Activated CD8-positive, alpha-beta memory T cell treated with anti-CD3 and anti-CD28 coated beads, Interleukin-2, amount 50 U/mL, for 24 hours (primary cell): ENCODE data around the gene MISP.

Source experiments
- DNase-seq: peaks from one replicate; pipeline ENCODE4 v3.0.0-alpha.2; 2020; ENCODE audit errors: extremely low read depth

Gene MISP

GRCh38 chr19:772730-773436, 22.0 kb downstream of the MISP start:
- DNase-seq = no peak

- no peak for DNase-seq
Measured at GRCh38 chr19:776549-776948, 25.6 kb downstream of the MISP start.

GRCh38 chr19:778910-779653, 28.2 kb downstream of the MISP start:
- no peak for DNase-seq

- no peak for DNase-seq
Measured at GRCh38 chr19:780935-781334, 30.0 kb downstream of the MISP start.

- no peak for DNase-seq
Measured at GRCh38 chr19:781800-782184, 30.9 kb downstream of the MISP start.

GRCh38 chr19:782185-782877, 31.4 kb downstream of the MISP start:
- no peak for DNase-seq

- no peak for DNase-seq
Measured at GRCh38 chr19:782878-783668, 32.2 kb downstream of the MISP start.

- no peak for DNase-seq
Measured at GRCh38 chr19:784541-784940, 33.6 kb downstream of the MISP start.

- DNase-seq = no peak
Measured at GRCh38 chr19:787536-787935, 36.6 kb downstream of the MISP start.

GRCh38 chr19:788686-788982, 37.7 kb downstream of the MISP start:
- DNase-seq = no peak

GRCh38 chr19:788983-789700, 38.2 kb downstream of the MISP start:
- DNase-seq = no peak

GRCh38 chr19:789701-790060, 38.8 kb downstream of the MISP start:
- DNase-seq = no peak

- DNase-seq = no peak
Measured at GRCh38 chr19:791007-791566, 40.2 kb downstream of the MISP start.

- no peak for DNase-seq
Measured at GRCh38 chr19:791567-792305, 40.8 kb downstream of the MISP start.

GRCh38 chr19:792306-792885, 41.5 kb downstream of the MISP start:
- DNase-seq = no peak

- DNase-seq = no peak
Measured at GRCh38 chr19:793806-794205, 42.9 kb downstream of the MISP start.

- no peak for DNase-seq
Measured at GRCh38 chr19:795073-795611, 44.2 kb downstream of the MISP start.

- DNase-seq = no peak
Measured at GRCh38 chr19:795691-796581, 45.0 kb downstream of the MISP start.
